GM12878 (cell line): Measurements from ENCODE around the gene CCDC70. TPM values are rescaled to one million over a fixed set of nuclear protein-coding genes. Genes with fewer than 3 reads are reported as not detected.

Experiments used
- ATAC-seq: fragments of 200-7000 bp; cut with Tn5 transposase; 3 replicates; pipeline ENCODE4 v1.9.1; 2020; ENCODE audit warnings: mild to moderate bottlenecking, moderate library complexity
- BruUV-seq: library from RNA; stranded (reverse); fragments of 400-500 nt; replicated peaks from 2 replicates; lab custom pipeline; 2021; lab: Mats Ljungman, UMichigan
- CTCF ChIA-PET: fragments of 300-600 bp; sonication (Branson Sonifier 250); formaldehyde crosslinking; extraction: SDS; loops from one replicate; lab custom pipeline; 2021; ENCODE audit warnings: inconsistent platforms; lab: Yijun Ruan, JAX
- POLR2A ChIA-PET: fragments of 350-600 bp; formaldehyde crosslinking; extraction: SDS; loops from one replicate; lab custom pipeline; 2021; ENCODE audit warnings: inconsistent platforms; lab: Charles Lee
- RAD21 ChIA-PET: fragments of 300-600 bp; sonication (Branson Sonifier 250); formaldehyde crosslinking; loops from one replicate; lab custom pipeline; 2023; ENCODE audit warnings: antibody characterized with exemption; ENCODE audit not compliant: unreplicated experiment; lab: Charles Lee
- SMC1A ChIA-PET: fragments of 300-600 bp; sonication (Branson Sonifier 250); formaldehyde crosslinking; loops from one replicate; lab custom pipeline; 2023; ENCODE audit not compliant: unreplicated experiment, uncharacterized antibody; lab: Charles Lee
- DNase-seq: peaks from one replicate; pipeline ENCODE4 v3.0.0-alpha.2; 2011; ENCODE audit warnings: low read depth, low spot score
- FAIRE-seq: peaks from 3 replicates; lab custom pipeline; 2011; peaks lifted over from hg19 to GRCh38; lab: Jason Lieb, UNC
- H2AFZ ChIP-seq: 2 replicates; pipeline ENCODE4 v1.6.0; 2011; ENCODE audit warnings: low read depth, low read length, control low read depth; ENCODE audit not compliant: control insufficient read depth
- H3K27ac ChIP-seq: 2 replicates; pipeline ENCODE4 v1.5.1; 2011; ENCODE audit warnings: control low read depth; ENCODE audit not compliant: control insufficient read depth, insufficient read depth
- H3K27me3 ChIP-seq, 2 experiments: replicated peaks in 1 of 2; 2 replicates each; pipeline versions ENCODE4 v1.6.0 to v1.6.1; 2011; ENCODE audit warnings: low read length in 1 of 2; ENCODE audit not compliant: control insufficient read depth in 2 of 2, insufficient read depth in 2 of 2
- H3K36me3 ChIP-seq, 2 experiments: 2 replicates each; pipeline ENCODE4 v1.5.1; 2011; ENCODE audit warnings: low read length in 1 of 2; ENCODE audit not compliant: control insufficient read depth in 2 of 2, insufficient read depth in 2 of 2
- H3K4me1 ChIP-seq: 2 replicates; pipeline ENCODE4 v1.6.1; 2011; ENCODE audit warnings: mild to moderate bottlenecking, low read length, moderate library complexity, mixed read lengths; ENCODE audit not compliant: control insufficient read depth, insufficient read depth
- H3K4me2 ChIP-seq: 2 replicates; pipeline ENCODE4 v1.6.0; 2011; ENCODE audit warnings: control low read depth; ENCODE audit not compliant: control insufficient read depth, insufficient read depth
- H3K4me3 ChIP-seq: fragments of 200-600 bp; sonication (generic); 2 replicates; pipeline ENCODE4 v1.5.1; 2016
- H3K79me2 ChIP-seq: 2 replicates; pipeline ENCODE4 v1.6.0; 2011; ENCODE audit warnings: low read length; ENCODE audit not compliant: control insufficient read depth, insufficient read depth
- H3K9ac ChIP-seq: 2 replicates; pipeline ENCODE4 v1.8.0; 2011; ENCODE audit warnings: low read length, control low read depth, mixed read lengths; ENCODE audit not compliant: control insufficient read depth, insufficient read depth
- H3K9me3 ChIP-seq: replicated peaks from 3 replicates; pipeline ENCODE4 v1.5.1; 2011; ENCODE audit warnings: mild to moderate bottlenecking, low read length; ENCODE audit not compliant: control insufficient read depth, insufficient read depth
- H4K20me1 ChIP-seq: 2 replicates; pipeline ENCODE4 v1.6.0; 2011; ENCODE audit not compliant: control insufficient read depth, insufficient read depth
- DPF2 ChIP-seq: fragments of 450-650 bp; IDR thresholded peaks from 2 replicates; pipeline ENCODE4 v1.6.1; 2017; ENCODE audit warnings: mild to moderate bottlenecking
- ELK1 ChIP-seq: IDR thresholded peaks from 2 replicates; pipeline ENCODE4 v1.6.1; 2012; ENCODE audit warnings: low read depth, low read length, improper control_type of control experiment
- MYC ChIP-seq: IDR thresholded peaks from 2 replicates; pipeline ENCODE4 v1.6.1; 2011; ENCODE audit warnings: mild to moderate bottlenecking, low read length, moderate library complexity, inconsistent platforms; ENCODE audit not compliant: insufficient read depth, insufficient replicate concordance, insufficient read length, severe bottlenecking
- NRF1 ChIP-seq: conservative IDR thresholded peaks from 2 replicates; pipeline ENCODE4 v1.6.1; 2011; ENCODE audit warnings: mild to moderate bottlenecking, low read depth, low read length, improper control_type of control experiment
- RELA ChIP-seq: fragments of 450-650 bp; IDR thresholded peaks from 2 replicates; pipeline ENCODE4 v1.8.0; 2014; ENCODE audit warnings: borderline replicate concordance; ENCODE audit not compliant: partially characterized antibody
- TAF1 ChIP-seq: IDR thresholded peaks from 2 replicates; pipeline ENCODE4 v1.6.1; 2011; ENCODE audit warnings: mild to moderate bottlenecking, low read depth, low read length, borderline replicate concordance
- ZBTB11 ChIP-seq: fragments of 450-650 bp; formaldehyde crosslinking; IDR thresholded peaks from 2 replicates; pipeline ENCODE4 v1.5.0; 2022; ENCODE audit warnings: mild to moderate bottlenecking, missing genetic modification characterization
- WGBS: methylation state at CpG from one replicate; pipeline ENCODE4 v1.1.6; 2016; ENCODE audit warnings: low lambda C conversion rate; ENCODE audit not compliant: insufficient replicate concordance, insufficient coverage; ENCODE audit errors: missing lambda C conversion rate; 5-methylcytosine and 5-hydroxymethylcytosine counted together
- in situ Hi-C: fragments of 300-500 bp; cut with MboI; formaldehyde crosslinking; loops from 9 replicates; pipeline ENCODE4 v1.14.3; 2018; ENCODE audit warnings: mixed read lengths
- intact Hi-C: fragments of 100-400 bp; cut with micrococcal nuclease; formaldehyde crosslinking; loops from one replicate; pipeline ENCODE4 v1.14.2; 2022; ENCODE audit not compliant: unreplicated experiment
- polyA plus RNA-seq, 11 experiments: library from polyadenylated mRNA; depleted of rRNA in 4 of 11; unstranded in 6 of 11; stranded (reverse) in 5 of 11; fragments of >200 nt; fragmentation: Nextera tagmentation in 4 of 11; fragmentation: Illumina TruSeq in 1 of 11; extraction: Ambion mirVana in 4 of 11; extraction: Trizol in 1 of 11; gene quantifications; 1 replicate in 1 of 11; 2 replicates in 10 of 11; pipeline versions ENCODE4 v1.2.1 to v1.2.3, GENCODE V29; 2011 to 2016; ENCODE audit warnings: inconsistent platforms in 2 of 11, missing spikeins in 2 of 11, low read depth in 1 of 11
- total RNA-seq, 4 experiments: library from RNA; depleted of rRNA in 3 of 4; stranded (reverse); fragments of >200 nt in 3 of 4; fragmentation: Illumina TruSeq in 1 of 4; extraction: Trizol in 1 of 4; gene quantifications; 2 replicates each; pipeline versions ENCODE4 v1.2.1 to v1.2.3, GENCODE V29; 2013 to 2021
- TF ChIP-seq, protein P1 (sequence below): fragments of 450-650 bp; formaldehyde crosslinking; IDR thresholded peaks from 2 replicates; pipeline ENCODE4 v1.4.0; 2022; ENCODE audit warnings: mild to moderate bottlenecking, moderate library complexity

Gene CCDC70
- total and polyA plus RNA-seq, 10 of the 15 experiments (the other 5 are each of a cell fraction or from before 2014, with no cell fraction given): not detected

DNA sequence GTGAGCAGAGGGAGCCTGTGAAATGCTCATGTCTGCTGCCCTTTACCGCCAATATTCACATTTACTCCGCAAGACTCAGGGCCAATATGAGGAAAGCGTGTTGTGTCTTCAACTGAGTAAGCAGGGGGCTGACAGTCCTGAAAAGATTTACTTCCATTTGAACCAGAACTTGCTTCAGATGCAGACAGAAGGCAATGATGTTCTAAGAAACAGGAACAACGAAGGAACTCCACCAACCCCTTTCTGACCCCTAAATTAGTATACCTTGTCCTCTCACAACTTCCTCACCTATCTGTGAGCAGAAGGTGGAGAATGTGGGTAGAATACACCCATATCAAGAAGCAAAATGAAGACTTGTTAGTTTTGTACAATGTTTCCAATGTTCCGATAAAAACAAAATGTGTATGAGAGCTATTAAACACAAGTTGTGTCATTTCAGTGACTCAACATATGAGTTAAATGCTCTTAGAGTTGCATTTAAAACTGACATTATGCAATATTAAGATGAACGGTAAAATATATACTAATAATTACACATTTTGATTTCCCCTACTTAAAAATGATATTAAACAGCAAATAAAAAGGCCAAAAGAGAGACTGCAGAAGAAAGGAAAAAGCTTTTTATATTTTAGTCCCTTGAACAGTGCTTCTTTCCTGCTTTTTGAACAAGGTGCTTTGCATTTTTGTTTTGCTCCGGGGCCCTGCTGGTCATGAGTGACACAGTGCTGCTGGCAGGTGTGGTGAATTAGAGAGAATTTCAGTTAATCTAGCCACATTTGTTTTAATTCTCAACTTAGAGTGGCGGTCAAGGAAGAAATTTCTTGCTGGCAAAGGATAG lies 32.8 kb upstream of the CCDC70 start:
- H3K4me3 ChIP-seq: no peak overlapping the region
- in situ Hi-C loops: no loop called here
- FAIRE-seq: no peak

More for the DNA sequence above, 32.8 kb upstream of the CCDC70 start:
- Histone ChIP-seq H3K9ac (no peak overlapping the region), H3K27me3 (peaks cover 0 to 4% of the 10 kb centered on the region in 2 experiments; a peak in 1 of 4 replicates), H3K9me3 (no peaks in the 10 kb centered on the region), H2AFZ (no peak overlapping the region), H3K4me1 (peaks cover 8% of the 10 kb centered on the region; the same call in 1 of the 2 replicates), H3K36me3 (no peaks in the 10 kb centered on the region), H3K27ac (no peak overlapping the region), H3K79me2 (no peaks in the 10 kb centered on the region), H3K4me2 (no peak overlapping the region), H4K20me1 (no peaks in the 10 kb centered on the region)
- SMC1A ChIA-PET: interaction anchor here (1.0 to 2.8 kb wide), 5 partner anchors 9 to 17 kb away, joined by 3 to 14 read pairs (median 11); no protein-coding TSS in a partner anchor
- RAD21 ChIA-PET: interaction anchor here (1.9 to 2.1 kb wide), 2 partner anchors 9 to 13 kb away, joined by 4 to 6 read pairs; no protein-coding TSS in a partner anchor
- no TSS peak for BruUV-seq
- intact Hi-C loops: no loop called here
- DNase-seq (no peak), ATAC-seq (no peak)
- POLR2A ChIA-PET: interaction anchor here (0.8 to 2.4 kb wide), 2 partner anchors 18 to 21 kb away, joined by 3 to 5 read pairs; no protein-coding TSS in a partner anchor
- 42% methylated on average over 8 of the region's 8 CpGs for WGBS
- no peak for TF ChIP-seq RELA
- no peak for TF ChIP-seq NRF1
- no peak for TF ChIP-seq DPF2
- TF ChIP-seq, protein P1, sequence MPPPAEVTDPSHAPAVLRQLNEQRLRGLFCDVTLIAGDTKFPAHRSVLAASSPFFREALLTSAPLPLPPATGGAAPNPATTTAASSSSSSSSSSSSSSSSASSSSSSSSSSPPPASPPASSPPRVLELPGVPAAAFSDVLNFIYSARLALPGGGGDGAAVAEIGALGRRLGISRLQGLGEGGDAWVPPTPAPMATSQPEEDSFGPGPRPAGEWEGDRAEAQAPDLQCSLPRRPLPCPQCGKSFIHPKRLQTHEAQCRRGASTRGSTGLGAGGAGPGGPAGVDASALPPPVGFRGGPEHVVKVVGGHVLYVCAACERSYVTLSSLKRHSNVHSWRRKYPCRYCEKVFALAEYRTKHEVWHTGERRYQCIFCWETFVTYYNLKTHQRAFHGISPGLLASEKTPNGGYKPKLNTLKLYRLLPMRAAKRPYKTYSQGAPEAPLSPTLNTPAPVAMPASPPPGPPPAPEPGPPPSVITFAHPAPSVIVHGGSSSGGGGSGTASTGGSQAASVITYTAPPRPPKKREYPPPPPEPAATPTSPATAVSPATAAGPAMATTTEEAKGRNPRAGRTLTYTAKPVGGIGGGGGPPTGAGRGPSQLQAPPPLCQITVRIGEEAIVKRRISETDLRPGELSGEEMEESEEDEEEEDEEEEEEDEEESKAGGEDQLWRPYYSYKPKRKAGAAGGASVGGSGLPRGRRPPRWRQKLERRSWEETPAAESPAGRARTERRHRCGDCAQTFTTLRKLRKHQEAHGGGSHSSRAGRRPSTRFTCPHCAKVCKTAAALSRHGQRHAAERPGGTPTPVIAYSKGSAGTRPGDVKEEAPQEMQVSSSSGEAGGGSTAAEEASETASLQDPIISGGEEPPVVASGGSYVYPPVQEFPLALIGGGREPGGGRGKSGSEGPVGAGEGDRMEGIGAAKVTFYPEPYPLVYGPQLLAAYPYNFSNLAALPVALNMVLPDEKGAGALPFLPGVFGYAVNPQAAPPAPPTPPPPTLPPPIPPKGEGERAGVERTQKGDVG: no peak
- no peak for TF ChIP-seq TAF1
- no peak for TF ChIP-seq ZBTB11 (CRISPR knock-in tag)
- TF ChIP-seq MYC: no peak
- no peak for TF ChIP-seq ELK1
- CTCF ChIA-PET: interaction anchor here (1.0 to 5.9 kb wide), 5 partner anchors 9 to 32 kb away, joined by 3 to 103 read pairs (median 5); no protein-coding TSS in a partner anchor
